Measurements from ENCODE around the gene USF2.
A peak's percentile ranks its signal among the peaks of the same experiment; 100 is the strongest.

Gene USF2

DNA sequence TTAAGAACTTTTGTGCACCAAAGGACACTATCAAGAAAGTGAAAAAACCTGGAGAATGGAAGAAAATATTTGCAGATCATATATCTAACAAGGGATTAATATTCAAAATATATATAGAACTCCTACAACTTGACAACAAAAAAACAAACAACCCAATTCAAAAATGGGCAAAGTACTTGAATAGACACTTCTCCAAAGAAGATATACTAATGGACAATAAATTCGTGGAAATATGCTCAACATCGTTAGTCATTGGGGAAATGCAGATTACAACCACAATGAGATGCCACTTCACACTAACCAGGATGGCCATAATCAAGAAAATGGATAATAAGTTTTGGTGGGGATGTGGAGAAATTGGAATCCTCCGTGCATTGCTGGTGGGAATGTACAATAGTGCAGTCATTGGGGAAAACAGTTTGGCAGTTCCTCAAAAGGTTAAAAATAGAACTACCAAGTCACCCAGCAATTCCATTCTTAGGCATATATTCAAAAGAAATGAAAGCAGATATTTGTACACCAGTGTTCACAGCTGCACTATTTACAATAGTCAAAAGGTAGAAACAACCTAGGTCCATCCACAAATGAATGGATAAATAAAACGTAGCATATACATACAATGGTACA lies 22.2 kb upstream of the USF2 start:
- DNase-seq, result no peak

DNA sequence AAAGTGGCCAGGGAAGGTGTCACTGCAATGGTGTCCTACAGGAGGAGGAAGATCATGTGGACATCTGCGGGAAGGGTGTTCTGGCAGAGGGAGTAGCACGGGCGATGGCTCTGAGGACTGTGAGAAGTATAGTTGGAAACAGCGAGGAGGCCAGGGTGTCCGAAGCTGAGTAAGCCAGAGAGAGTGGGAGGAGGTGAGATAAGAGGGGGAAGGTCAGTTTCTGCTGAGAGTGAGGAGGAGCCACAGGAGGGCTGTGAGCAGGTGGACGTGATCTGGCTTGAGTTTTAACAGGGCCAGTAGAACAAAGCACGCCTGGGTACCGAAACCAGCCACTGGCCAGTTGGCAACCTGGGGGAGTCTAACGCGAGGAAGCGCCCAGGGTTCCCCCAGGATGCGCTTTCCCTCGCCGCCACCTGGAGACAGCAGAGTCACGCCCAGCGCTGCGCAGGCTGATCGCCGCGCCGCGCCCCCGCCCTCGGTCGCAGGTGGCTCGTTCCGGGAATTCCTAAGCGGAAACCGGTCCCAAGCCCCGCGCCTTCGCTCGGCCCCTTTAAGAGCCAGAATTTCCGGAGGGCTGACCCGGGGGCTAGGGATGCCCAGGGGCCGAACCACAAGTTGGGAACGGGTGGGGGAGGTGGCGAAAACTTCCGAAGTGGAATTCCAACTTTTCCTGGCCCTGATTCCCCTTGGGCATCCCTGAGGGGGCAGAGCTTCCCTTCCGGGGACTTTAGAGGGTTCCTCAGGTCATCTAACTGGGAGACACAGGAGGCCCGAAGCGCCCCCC lies 21.0 kb upstream of the USF2 start:
- DNase-seq, result peak; percentile 96

DNA sequence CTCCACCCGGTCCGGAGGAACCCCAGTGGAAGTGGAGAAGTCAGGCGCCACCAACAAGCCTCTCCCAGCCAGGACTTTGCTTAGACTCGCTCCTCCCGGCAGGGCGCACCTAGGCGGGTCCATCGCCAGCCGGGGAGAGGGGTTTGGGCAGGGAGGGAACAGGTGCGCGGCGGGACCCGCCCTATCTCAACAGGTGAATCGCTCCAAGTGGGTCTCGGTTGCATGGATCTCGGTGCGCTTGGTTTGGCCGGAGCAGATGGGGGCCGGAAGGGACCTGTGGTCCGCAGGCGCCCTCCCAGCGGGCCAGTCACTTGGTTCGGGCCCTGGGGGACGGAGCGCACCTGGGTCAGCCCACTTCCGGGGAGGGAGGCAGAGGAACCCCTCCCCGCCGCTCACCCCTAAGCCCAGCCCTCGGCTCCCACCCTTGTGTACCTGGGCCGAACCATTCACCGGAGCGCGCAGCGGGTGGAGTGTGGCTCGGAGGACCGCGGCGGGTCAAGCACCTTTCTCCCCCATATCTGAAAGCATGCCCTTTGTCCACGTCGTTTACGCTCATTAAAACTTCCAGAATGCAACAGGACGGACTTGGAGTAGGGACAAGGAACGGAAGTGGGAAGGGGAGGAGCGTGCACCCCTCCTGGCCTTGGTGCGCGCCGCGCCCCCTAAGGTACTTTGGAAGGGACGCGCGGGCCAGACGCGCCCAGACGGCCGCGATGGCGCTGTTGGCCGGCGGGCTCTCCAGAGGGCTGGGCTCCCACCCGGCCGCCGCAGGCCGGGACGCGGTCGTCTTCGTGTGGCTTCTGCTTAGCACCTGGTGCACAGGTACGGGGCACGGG lies 20.2 kb upstream of the USF2 start, which contains the start of gene LSR:
TSS of gene LSR (plus strand) at position 693 of the 836 bp plus-strand sequence. CDS start at position 714, 21 bp downstream.
- DNase-seq, result peak; percentile 96

DNA sequence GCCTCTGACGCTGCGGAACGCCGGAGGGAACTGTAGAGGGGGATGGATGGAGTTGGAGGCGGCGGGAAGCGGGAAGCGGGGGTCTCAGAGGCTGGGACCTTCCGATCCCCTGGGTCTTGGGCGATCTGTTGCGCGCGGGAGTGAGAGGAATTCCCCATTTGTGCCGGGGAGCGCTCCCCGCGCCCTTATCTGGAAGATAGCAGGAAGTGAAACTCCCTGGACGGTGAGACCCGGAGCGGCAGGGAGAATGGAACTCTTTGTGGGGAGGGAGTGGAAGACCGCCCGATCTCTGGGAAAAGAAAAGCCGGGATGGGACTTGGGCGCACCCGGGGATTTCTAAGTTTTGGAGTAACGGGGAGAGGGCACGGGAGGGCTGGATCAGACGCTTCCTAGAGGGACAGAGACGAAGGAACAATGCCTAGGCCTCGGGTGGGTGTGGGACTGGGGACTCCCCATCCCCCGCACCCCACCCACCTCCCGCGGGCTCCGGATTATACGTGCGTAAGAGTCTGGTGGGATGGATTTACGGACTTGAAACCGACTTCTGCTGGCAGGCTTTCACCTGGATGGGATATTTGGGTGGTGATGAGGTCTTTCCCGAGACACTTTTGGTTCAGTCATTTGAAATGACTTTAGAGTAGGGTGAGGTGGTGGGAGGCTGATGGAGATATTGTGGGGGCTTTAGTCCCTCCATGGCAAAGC lies 19.5 kb upstream of the USF2 start:
- no peak for DNase-seq

DNA sequence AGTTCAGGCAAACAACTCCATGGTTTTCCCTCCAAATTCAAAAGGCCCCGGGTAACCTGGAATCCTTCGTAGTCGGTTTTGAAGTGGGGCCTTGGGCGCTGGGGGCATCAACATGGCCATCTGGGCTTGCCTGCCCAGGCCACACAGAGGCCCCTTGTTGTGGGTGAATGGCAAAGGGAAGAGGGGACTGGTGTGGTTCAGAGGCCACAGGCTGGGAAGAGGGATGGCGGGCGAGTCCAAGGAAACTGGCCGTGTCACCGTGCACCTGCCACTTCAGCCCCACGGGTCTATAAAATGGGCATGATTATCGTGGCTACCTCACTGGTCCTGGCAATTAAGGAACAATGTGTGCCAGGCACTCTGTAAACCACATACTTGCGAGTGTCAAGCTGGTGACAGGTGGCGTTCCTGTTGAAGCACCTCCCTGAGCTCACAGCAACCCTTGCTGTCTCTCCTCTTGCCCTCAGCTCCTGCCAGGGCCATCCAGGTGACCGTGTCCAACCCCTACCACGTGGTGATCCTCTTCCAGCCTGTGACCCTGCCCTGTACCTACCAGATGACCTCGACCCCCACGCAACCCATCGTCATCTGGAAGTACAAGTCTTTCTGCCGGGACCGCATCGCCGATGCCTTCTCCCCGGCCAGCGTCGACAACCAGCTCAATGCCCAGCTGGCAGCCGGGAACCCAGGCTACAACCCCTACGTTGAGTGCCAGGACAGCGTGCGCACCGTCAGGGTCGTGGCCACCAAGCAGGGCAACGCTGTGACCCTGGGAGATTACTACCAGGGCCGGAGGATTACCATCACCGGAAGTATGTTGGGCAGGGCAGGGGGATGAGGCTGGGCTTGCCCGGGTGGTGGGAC lies 18.7 kb upstream of the USF2 start:
- no peak for DNase-seq

DNA sequence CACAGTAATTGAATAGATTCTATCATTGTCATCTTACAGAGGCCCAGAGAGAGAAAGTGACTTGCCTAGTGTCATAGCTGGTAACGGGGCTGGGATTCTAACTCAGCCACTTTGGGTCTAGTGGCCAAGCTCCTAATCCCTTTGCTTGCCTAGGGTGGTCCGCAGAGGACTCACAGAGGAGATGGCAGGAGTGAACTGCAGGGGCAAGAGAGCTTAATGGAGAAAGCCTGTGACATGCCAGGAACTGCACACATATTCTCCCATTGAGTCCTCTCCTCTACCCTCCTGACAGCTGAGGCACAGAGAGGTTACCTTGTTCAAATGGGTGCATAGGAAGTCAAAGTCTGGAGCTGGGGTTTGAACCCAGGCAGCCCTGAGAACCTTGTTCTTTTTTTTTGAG lies 17.3 kb upstream of the USF2 start:
- no peak for DNase-seq

DNA sequence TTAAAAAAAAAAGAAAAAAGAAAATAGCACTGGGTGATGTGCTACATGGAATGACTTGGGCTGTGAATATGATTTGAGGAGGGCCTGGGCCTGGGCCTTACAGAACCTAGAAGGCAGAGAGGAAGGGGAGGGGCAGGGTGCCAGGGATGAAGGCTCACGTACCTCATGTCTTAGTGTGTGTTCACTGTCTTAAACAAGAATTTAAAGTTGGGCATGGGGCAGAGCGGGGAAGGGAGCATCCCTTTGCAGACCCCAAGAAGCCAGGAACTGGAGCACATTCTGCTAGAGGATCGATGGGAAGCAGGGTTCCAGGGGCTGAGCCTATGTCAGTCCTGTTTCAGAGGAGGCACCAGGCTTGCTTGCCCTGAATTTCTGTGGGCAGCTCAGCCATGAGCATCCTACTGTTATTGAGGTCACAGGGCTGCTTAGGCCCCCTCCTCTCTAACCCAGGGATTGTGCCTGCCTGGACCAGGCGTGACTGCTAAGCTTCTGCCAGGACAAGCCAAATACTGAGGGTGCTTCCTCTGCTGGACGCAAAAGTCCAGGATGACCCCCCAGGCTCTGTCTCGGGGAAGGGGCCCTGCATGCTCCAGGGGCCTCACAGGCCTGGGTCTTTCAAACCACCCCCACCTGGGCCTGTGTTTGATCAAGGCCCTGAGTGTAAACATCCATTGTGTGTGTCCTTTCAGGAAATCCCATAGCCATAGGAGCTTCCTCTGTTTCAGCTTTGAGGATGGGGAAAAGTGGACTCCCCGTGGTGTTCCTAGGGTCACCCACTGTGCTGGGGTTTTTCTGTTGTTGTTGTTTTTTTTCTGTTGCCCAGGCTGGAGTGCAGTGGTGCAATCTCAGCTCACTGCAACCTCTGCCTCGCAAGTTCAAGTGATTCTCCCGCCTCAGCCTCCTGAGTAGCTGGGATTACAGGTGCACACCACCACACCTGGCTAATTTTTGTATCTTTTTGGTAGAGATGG lies 15.2 kb upstream of the USF2 start:
- DNase-seq, result peak; percentile 63

DNA sequence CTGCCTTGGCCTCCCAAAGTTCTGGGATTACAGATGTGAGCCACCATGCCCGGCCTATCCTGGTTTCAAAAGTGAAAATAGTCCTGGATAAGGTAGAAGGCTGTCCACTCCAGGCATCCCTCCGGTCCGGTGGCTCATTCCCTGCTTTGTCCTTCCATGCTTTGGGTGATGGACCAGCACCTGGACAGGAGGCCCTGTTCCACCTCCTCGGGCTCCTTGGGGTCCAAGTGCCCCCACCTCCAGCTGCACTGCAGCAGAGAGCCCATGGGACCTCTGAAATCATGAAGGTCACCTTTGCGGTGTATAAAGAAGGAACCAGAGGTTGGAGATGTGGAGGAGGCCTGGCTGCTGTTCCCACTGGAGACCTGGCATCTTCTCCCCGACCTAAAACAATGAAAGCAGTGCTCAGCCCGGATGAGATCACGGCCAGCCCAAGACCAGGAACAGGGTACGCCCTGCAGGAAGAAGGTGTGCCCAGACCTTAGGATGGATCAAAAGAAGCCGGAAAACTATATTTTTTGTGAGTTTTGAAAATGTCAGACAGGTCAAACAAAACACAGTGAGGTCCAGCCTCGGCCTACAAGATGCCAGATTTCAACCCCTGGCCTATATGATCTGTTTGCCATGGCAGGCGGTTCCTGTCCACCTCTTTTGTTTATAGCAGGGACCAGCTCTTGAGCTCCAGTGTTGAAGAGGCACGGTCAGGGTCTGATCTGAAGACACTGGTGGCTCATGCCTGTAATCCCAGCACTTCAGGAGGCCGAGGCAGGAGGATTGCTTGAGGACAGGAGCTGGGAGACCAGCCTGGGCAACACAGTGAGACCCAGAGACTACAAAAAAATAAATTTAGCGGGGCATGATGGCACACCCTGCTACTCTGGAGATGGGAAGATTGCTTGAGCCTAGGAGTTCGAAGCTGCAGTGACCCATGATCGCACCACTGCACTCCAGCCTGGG lies 14.1 kb upstream of the USF2 start:
- DNase-seq, result no peak

DNA sequence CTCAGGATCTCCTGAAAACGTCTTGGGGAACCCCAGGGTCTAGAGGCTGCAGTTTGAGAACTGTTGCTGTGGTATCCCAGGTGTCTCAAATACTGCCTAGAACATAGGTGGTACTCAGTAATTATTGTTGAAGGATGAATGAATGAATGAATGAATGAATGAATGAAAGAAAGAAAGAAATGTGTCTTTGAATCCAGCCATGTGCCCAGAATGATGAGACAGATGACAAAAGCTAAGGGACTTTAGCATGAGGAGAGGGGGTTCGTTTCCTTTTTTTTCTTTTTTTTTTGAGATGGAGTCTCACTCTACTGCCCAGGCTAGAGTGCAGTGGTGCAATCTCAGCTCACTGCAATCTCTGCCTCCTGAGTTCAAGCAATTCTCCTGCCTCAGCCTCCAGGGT lies 12.2 kb upstream of the USF2 start:
- no peak for DNase-seq

DNA sequence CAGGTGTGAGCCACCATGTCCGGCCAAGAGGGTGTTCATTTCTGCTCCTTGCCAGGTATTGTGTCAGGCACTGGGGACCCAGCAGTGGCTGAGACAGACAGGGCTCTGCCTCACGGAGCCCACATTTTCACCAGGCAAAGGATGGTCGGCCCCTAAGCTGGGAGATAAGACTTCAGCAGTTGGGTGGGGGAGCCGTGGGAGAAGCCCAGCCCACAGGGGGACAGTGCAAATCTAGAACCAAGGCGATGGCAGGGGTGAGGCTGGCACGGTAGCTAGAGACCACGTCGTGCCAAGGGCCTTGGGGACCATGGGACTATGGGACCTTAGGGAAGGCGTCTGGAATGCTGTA lies 11.7 kb upstream of the USF2 start:
- DNase-seq, result no peak

DNA sequence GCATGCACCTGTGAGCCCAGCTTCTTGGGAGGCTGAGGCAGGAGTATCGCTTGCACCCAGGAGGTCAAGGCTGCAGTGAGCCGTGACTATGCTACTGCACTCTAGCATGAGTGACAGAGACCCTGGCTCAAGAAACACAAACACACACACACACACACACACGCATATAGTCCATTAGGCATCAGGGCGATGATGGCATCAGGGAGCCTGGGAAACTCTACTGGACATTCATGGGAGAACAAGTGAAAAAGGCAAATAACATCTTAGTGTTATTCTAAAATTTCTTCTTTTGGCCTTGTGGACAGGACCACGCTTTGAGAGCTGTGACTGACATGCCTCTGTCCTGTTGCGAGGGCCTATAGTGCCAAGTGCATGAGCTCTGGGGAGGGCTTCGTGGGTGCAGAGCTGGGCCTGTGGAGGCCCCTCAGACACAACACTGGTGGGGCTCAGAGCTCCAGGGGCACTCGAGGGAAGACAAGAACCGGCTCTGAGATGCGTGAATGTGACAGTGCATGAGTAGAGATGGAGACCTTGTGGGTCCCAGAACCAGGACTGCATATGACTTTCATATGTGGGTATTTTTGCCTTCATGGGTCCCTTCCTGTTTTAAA lies 8.0 kb upstream of the USF2 start:
- no peak for DNase-seq

DNA sequence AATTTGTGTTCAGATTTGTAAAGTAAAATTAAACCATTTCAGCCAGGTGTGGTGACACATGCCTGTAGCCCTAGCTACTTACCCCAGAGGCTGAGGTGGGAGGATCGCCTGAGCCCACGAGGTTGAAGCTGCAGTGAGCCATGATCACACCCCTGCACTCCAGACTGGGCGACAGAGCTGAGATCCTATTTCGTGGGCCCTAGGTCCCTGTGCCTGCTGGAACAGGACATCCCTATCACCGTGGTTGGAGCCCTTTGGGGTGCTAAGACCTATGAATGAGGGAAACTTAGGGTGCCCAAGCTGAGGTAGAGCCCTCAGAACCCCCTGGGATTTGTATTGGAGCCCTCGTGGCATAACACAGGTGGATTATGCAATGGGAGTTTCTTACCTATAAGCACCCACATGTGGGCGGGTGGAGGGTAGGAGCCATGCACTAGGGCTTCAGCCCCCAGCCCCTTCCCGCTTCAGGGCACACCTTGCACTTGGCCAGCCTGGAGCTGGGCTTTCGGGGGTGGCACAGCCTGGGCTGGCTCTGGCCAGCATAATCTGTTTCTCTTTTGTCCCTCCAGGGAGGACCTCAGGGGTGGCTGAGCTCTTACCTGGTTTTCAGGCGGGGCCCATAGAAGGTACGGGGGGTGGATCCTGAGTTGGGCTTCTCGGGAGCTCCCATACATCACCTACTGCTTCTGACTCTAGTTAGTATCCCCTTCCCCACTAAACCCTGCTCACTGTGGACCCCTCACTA lies 7.2 kb upstream of the USF2 start:
- DNase-seq, result no peak

DNA sequence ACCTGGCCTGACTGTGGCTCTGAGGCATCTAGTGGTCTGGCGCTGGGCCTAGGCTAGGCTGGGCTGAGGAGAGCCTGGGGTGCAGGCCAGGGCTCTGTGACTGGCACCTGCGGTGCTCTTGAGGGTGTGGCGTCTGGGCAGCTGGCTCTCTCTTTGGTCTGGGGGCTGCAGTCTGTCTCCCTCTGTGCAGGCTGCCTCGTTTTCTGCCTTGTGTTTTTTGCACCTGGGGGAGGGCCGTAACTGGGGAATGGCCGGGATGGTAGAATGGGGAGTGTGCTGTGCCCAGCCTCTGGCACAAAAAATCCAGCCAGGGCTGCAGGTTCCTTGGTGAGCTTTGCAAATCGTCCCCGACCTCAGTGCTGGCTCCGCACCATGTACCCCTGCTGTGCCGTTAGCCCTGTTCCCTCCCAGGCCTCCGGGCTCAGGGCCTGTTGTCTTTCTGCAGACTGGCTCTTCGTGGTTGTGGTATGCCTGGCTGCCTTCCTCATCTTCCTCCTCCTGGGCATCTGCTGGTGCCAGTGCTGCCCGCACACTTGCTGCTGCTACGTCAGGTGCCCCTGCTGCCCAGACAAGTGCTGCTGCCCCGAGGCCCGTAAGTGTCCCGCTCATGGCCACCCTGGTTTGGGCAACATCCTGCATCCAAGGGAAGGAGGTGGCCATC lies 6.5 kb upstream of the USF2 start:
- DNase-seq, result no peak

DNA sequence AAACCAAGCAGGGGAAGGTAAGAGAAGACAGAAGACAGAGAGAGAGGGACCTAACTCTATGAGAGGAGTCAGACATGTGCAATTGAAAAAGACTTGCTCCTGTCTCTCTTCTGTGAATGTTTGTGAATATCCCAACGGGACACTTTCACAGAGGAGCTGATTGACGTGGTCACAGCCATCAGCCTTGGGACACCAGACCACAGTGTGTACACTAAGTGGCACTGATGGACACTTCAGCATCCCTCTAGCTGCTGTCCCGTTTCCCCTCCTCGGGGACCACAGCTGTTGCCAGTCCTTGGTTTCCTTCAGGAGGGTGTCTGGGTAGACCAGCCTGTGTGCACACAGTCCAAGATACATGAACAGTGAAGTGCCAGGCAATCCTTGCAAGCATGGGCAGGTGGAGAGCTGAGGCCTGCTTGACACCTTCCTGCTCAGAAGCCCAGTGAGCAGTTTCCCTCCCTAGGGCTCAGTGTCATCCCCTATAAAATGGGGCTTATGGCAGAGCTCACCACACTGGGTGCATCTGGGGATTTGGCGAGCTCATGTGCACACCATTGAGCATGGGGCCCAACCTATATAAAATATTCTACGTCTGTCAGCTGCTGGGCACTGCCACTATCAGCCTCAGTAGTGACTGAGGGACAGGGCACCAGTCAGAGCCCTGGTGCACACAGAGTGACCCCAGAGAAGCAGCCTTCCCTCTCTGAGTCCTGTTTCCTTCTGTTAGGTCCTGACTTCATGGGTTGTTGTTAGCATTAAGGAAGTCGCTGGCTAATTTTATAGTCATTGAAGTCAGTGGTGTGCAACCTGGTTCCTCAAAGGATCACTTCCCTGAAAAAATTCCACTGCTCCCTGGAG lies 4.3 kb upstream of the USF2 start:
- no peak for DNase-seq

DNA sequence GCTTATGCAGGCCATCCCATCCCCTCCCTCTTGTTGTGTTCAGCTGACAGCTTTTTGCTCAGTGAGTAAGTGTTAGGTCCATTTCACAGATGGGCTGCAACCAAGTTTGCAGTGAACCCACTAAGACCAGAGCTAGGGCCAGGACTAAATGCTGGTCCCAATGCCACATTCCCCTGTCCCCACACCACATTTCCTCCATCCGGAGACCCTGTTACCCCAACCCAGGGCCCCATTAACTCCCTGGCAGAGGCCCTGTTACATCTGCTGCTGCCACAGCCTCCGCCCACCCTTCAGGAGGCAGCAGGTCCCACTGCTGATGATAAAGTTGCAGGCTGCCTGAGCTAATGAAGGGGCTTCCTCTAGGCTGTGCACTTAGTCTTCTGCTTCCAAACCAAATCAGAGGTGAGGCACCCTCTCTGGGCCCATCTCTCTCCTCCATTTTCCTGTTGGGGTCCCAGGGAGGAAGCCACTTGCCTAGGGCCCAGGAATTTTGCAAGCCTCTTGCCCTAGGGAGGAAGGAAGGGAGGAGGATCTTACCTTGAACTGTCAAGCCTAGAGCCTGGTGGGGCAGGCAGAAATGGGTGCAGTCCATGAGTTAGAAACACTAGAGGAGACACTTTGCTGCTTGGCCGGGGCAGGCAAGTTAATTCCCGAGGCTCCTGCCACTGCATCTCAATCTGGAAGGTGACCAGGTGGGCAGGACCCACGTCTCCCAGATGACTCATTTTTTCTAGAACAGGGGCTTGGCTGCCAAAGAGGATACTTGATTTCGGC lies 3.4 kb upstream of the USF2 start:
- DNase-seq, result no peak

DNA sequence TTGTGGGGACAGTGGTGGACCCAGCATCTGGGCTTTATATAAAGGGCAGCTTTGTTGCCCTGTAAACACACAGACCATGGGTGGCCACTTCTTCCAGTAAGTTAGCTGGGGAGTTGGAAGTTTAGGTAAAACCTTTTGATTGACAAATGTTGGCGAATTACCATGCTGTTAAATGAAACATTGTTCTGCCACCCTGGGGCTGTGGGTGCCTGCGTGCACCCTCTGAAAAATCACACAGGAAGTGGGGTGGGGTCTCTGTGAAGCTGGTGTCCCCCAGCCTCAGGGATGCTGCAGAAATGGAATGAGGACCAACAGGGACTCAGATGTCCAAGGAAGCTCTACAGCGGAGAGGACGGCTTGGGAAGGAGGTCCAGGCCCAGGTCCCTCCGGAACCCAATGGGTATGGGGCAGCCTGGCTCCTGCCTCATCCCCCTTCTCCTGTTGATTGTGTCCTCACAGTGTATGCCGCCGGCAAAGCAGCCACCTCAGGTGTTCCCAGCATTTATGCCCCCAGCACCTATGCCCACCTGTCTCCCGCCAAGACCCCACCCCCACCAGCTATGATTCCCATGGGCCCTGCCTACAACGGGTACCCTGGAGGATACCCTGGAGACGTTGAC lies 2.8 kb upstream of the USF2 start:
- no peak for DNase-seq
